Measurements from ENCODE around the gene PCSK6.

The PCSK6 gene

DNA sequence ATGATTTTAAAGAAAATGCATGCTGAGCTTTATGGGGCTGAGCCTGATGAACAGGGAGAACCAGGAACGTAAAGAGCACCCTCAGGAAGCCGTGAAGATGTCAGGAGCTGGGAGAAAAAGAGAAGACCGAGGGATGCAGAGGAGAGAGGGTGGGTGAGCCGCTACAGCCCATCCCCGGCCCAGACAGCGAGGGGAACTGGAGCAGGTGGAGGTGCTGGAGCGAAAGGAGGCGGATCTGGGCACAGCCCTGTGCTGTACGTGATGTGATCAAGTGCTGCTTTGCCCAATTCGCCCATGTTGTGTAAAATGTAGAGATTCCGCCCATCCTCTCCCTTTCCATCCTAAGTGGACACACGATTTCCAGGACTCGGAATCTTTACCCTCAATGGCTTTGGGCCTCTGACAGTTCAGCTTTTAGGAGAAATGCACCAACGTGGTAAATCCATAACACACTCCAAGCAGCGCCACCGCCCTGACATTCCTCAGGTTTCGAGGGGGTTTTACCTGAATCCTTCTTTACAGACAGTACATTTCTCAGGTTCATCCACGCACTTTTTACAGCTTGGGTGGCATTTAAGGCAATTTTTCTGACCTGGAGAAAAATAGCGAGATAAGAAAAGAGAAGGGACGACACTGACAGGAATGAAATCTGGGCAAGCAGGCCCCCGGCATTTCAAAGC, 167.4 kb downstream of the PCSK6 start:
- no peak for DNase-seq

DNA sequence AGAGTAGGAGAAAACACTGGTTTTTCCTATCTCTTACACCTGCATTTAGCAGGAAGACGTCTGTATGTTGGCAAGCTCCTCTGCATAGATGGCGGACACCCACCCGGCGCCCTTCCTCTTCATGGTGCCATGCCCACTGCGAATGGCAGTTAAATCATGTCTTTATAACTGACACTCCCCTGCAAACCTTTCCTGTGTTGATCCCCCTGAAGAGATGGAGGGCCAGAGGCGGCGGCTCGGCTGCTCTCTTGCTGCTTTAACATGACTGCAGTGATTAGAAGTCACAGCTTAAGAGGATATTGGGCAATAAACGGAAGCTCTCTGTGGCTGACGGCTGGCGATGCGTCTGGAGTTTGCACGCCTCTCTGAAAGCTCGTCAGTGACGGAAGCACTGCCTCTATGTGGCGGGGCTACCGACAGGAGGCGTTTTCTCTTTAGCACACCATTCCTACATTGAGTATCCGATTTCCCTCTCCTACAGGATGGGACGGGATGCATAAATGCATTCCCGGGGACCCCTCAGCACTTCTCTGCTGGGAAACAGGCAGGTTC, 168.9 kb downstream of the PCSK6 start:
- DNase-seq: peak; percentile 52

DNA sequence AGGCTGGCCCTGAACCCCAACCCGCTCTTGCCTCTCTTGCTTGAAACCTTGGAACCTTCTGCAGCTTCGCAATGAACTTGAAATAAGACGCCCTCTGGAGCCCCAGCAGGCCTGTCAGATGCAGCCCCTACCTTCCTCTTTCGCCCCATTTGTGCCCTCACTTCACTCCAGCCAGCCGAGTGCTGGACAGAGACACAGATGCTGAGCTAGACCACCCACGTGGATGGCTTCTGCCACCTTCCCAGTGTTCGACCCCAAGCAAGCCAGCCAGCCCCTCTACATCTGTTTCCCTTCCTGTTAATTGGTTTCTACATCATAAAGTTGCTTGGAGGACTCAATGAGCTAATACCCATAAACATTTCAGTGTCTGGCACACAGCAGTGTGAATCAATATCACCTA, 170.7 kb downstream of the PCSK6 start:
- DNase-seq: no peak

GRCh38 chr15:101318147-101318819, 171.2 kb downstream of the PCSK6 start:
- no peak for DNase-seq

DNA sequence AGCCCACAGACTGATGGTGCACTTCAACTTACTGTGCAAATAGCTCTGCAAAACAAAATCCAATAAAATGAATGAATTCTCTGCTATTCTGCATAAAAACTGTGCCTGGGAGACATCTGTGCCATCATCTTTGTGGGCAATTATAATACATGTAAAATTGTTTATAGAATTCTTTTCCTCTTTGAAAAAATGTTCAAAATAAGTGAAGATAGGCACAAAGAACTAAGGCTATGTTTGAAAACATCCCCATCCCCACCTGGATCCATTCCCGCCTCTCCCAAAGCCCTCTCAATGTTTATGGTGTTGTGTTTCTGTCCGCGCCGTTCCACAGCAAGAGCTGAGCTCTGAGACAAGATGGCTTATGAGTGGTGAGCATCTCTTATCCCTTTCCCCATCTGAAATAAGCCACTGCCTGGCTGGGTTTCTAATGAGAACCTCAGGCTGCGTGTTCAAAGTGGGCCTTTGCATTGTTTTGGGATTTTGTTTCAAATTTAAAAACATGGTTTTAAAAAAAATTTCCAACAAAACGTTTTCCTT, 172.1 kb downstream of the PCSK6 start:
- no peak for DNase-seq

DNA sequence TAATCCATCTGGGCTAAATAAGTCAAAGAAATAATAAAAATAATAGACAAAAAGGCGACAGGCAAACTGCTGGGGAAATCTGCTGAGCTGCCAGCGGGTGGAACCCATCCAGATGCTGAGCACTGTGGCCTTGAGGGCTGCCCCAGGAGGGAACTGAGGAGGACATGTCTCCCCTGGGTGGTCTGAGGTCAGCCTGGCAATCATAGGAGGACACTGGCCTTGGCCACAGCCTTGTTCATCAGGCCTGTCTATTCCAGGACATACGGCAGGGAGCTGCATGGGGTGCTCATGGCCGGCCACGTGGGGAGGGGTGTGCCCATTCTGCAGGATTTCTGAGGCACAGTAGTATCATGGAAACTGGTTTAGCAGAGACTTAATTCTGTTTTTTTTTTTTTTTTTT, 173.0 kb downstream of the PCSK6 start:
- DNase-seq: no peak

- DNase-seq: no peak
Measured at GRCh38 chr15:101315736-101316135, 173.8 kb downstream of the PCSK6 start.

DNA sequence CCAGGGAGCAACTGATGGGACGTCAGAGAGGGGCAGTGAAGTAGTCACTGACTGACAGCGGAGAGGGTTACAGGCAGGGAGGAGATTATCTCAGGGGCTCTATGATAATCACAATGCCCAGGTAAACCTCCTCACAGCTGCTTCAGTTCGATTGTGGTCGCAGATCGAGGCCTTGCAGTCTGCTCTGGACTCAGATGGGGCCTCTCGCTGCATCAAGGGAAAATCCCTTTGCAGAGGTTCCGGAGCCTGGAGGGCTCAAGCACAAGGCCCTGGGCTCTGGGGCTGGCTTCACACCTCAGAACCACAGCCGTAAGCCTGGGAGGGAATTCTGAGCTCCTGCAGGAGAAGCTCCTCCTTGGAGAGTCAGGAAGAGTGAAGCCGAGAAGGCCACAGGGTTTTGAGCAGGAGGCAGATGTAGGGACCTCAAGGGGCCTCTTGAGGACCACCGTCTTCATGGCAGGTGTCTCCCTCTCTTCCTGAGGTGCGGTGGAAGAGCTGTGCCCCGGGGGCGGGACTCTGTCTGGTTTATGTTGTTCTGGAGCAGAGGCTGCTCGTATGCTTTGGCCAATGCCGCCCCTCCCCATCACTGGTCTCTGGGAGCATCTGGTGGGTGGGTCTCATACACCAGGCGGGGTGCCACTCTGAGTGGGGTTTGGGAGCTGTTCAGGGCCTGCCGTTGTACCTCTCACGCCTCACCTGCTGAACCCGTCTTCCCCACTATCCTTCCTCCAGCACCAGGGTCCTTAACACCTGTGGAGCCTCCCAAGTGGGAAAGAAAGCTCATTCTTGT, 175.0 kb downstream of the PCSK6 start:
- DNase-seq: no peak

GRCh38 chr15:101313041-101313761, 176.3 kb downstream of the PCSK6 start:
- DNase-seq: no peak

GRCh38 chr15:101310508-101310907, 179.0 kb downstream of the PCSK6 start:
- no peak for DNase-seq

- DNase-seq: no peak
Measured at GRCh38 chr15:101310161-101310480, 179.4 kb downstream of the PCSK6 start.

DNA sequence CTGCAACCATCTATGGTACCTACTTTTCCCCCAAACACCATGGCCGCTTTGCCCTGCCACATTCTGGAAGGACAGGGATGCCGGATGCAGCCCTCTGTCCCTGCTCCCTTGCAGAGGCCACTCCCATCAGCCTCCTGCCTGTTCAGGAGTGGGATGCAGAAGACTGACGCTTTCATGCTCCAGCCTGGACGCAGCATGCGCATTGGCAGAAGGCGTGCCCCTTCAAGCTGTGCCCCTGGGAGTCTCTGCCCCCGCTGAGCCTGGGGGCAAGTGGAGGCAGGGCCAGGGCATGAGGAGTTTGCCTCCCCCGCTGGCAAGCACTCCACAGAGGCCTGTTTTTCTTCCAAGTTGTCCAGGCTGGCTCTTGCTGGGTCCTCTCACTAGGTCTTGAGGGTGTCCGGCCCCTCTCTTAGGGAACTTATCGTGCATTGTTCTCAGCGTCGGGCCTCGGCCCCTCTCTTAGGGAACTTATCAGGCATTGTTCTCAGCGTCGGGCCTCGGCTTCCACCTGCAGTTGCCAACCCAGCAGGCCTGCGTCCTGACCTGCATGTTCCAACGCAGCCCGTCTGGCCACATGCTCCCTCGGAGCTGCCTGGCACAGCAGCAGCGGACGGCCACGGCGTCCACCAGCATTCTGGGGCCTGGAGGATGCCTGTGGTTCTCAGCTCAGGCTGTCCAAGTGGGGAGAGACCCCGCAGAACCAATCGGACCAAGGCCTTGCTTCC, 179.9 kb downstream of the PCSK6 start:
- no peak for DNase-seq

- DNase-seq: no peak
Measured at GRCh38 chr15:101308604-101309435, 180.7 kb downstream of the PCSK6 start.

DNA sequence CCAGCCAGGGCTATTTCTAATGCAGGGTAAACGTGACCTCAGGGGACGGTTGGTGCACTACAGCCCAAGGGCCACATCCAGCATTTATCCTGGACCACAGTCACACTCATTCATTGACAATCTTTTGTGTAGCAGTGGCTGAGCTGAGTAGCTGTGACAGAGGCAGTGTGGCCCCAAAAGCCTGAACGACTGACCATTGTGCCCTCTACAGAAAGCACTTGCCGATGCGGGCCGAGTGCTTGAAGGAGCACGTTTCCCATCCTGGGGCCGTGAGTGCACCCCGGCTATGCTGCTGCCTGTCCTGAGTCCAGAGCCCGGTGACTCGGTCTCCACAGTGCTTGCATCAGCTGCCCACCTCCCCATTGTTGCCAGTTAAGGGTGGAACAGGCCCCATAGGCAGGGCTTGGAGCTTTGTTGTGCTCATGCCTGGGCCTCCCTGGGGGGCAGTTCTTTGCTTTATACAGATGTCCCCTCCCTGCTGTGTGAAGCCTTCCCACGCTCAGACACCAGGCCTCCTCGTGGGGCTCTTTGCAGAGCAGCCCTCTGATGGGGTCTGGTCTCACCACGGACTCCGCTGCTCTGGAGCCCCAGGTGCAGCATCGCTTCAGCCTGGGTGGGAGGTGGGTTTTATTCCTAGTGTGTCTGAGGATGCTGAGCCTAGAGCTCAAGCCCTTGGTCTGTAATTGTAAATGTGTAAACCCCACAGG, 181.5 kb downstream of the PCSK6 start:
- no peak for DNase-seq

- DNase-seq: no peak
Measured at GRCh38 chr15:101307048-101307896, 182.2 kb downstream of the PCSK6 start.

DNA sequence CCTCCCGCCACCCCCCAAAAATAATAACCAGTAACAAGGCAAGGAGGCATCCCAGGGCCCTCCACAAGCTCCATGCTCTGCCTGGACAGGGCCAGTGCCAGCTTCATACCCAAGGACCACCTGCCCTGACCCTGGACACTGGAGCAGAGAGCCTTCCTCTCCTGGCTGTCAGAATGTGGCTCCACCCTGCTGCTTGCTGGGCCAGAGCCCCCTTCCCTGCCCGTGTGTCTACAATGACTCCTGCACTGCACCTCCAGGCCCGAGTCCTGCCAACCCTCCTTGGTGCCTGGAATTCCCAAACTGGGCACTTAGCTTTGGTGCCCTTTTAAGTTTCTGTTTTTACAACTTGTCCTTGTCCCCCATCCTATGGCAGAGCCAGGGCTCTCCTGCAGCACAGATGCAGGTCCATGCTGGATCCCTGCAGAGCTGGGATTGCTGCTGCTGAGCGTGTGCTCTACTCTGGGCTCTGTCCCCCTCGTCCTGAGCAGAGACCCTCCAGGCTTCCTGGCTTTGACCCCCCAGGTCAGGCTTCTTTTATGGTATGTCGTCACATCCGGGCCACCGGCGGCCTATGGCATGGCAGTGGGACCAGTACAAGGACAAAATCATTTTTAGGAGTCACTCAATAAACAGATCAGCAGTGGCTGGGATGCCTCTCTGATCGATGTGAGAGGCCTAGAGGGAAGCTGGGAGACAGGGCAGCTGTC, 183.0 kb downstream of the PCSK6 start:
- DNase-seq: no peak

GRCh38 chr15:101305820-101306255, 183.7 kb downstream of the PCSK6 start:
- DNase-seq: no peak

DNA sequence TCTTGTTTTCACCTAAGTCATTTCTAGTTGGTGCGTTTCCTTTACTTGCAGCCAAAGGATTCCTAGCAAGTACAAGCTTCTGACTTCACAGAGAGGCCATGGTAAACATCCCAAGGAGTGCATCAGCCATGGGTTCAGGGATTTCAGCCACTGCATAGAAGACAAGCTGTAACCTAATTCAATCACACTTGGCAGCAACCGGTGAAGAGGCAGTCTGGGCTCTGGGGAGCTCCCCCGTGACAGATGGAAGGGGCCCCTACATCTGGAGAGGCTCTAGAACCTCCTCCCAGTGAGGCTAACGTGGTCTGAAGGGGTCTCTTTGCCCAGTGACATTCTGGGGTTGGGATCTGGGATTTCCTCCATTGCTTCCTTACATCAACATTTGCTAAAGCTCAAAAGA, 186.1 kb downstream of the PCSK6 start:
- DNase-seq: no peak
